Karpas-422 (cell line): ENCODE measurements around the gene ARPP21. TPM values are rescaled to one million over a fixed set of nuclear protein-coding genes. Genes with fewer than 3 reads are reported as not detected.
A peak's percentile ranks its signal among the peaks of the same experiment; 100 is the strongest.

Experiments used
- DNase-seq: peaks from one replicate; pipeline ENCODE4 v3.0.0-alpha.2; 2015
- H2AFZ ChIP-seq: fragments of 200-600 bp; sonication (generic); 2 replicates; pipeline ENCODE4 v1.6.1; 2014; ENCODE audit warnings: antibody characterized with exemption, low read length, mixed read lengths
- H3K27ac ChIP-seq: fragments of 200-600 bp; sonication (generic); 2 replicates; pipeline ENCODE4 v1.5.1; 2014; ENCODE audit warnings: mild to moderate bottlenecking, low read length, moderate library complexity
- H3K27me3 ChIP-seq: fragments of 200-600 bp; sonication (generic); 2 replicates; pipeline ENCODE4 v1.6.1; 2014; ENCODE audit warnings: low read length, mixed read lengths
- H3K36me3 ChIP-seq: fragments of 200-600 bp; sonication (generic); 2 replicates; pipeline ENCODE4 v1.6.1; 2014; ENCODE audit warnings: low read length, mixed read lengths; ENCODE audit not compliant: insufficient read depth
- H3K4me1 ChIP-seq: fragments of 200-600 bp; sonication (generic); 2 replicates; pipeline ENCODE4 v1.6.1; 2014; ENCODE audit warnings: mild to moderate bottlenecking, low read length, mixed read lengths
- H3K4me2 ChIP-seq: fragments of 200-600 bp; sonication (generic); 2 replicates; pipeline ENCODE4 v1.6.1; 2014; ENCODE audit warnings: low read length, low read depth, mild to moderate bottlenecking; ENCODE audit not compliant: poor library complexity, severe bottlenecking
- H3K4me3 ChIP-seq: fragments of 200-600 bp; sonication (generic); 2 replicates; pipeline ENCODE4 v1.5.1; 2014; ENCODE audit warnings: mild to moderate bottlenecking, antibody characterized with exemption, low read length, mixed read lengths
- H3K79me2 ChIP-seq: fragments of 200-600 bp; sonication (generic); 2 replicates; pipeline ENCODE4 v1.6.1; 2014; ENCODE audit warnings: mild to moderate bottlenecking, low read length, mixed read lengths
- H3K9ac ChIP-seq: fragments of 200-600 bp; sonication (generic); 2 replicates; pipeline ENCODE4 v1.6.0; 2014; ENCODE audit warnings: low read length
- H3K9me2 ChIP-seq: fragments of 200-600 bp; sonication (generic), shearing (Covaris generic); replicated peaks from 2 replicates; pipeline ENCODE4 v1.6.0; 2014; ENCODE audit warnings: mild to moderate bottlenecking, low read length, moderate library complexity; ENCODE audit not compliant: insufficient read depth
- H3K9me3 ChIP-seq: fragments of 300-700, 200-600 bp; sonication (generic); 2 replicates; pipeline ENCODE4 v1.6.1; 2014; ENCODE audit warnings: low read length, mixed read lengths
- H4K20me1 ChIP-seq: fragments of 200-600 bp; sonication (generic); 2 replicates; pipeline ENCODE4 v1.6.1; 2014; ENCODE audit warnings: mild to moderate bottlenecking, antibody characterized with exemption, low read length, low read depth; ENCODE audit not compliant: insufficient read depth
- total RNA-seq: library from RNA; depleted of rRNA; stranded (reverse); fragments of >200 nt; shearing (Covaris generic); gene quantifications from 2 replicates; pipeline ENCODE4 v1.2.3, GENCODE V29; 2014; ENCODE audit warnings: low replicate concordance

ARPP21 gene
- total RNA-seq, 1 experiment from 2014 or later = not detected

- Histone ChIP-seq H2AFZ (no peak overlapping the region), H3K36me3 (no peaks in the 10 kb centered on the region), H4K20me1 (no peaks in the 10 kb centered on the region), H3K79me2 (no peaks in the 10 kb centered on the region), H3K27me3 (no peaks in the 10 kb centered on the region), H3K27ac (no peak overlapping the region), H3K4me2 (no peak overlapping the region), H3K9me2 (no peaks in the 10 kb centered on the region), H3K4me1 (peaks cover 18% of the 10 kb centered on the region), H3K9me3 (no peaks in the 10 kb centered on the region), H3K4me3 (no peak overlapping the region), H3K9ac (no peak overlapping the region)
- DNase-seq = no peak
These were observed 98.8 kb downstream of the ARPP21 start for GRCh38 chr3:35737934-35738706.

GRCh38 chr3:35739181-35739809, 100.0 kb downstream of the ARPP21 start:
- Histone ChIP-seq H3K36me3 (no peaks in the 10 kb centered on the region), H4K20me1 (no peaks in the 10 kb centered on the region), H3K9ac (no peak overlapping the region), H3K4me3 (no peak overlapping the region), H3K4me2 (no peak overlapping the region), H3K27ac (no peak overlapping the region), H2AFZ (no peak overlapping the region), H3K9me3 (no peaks in the 10 kb centered on the region), H3K9me2 (no peaks in the 10 kb centered on the region), H3K27me3 (no peaks in the 10 kb centered on the region), H3K79me2 (no peaks in the 10 kb centered on the region), H3K4me1 (peaks cover 18% of the 10 kb centered on the region)
- no peak for DNase-seq

- no peaks in the 10 kb centered on the region for H3K79me2 ChIP-seq
- no peaks in the 10 kb centered on the region for H3K36me3 ChIP-seq
- H3K9me2 ChIP-seq = no peaks in the 10 kb centered on the region
- no peaks in the 10 kb centered on the region for H3K27me3 ChIP-seq
- H3K4me2 ChIP-seq = no peak overlapping the region
- peaks cover 18% of the 10 kb centered on the region for H3K4me1 ChIP-seq
- DNase-seq = peak; percentile 54
- H3K9ac ChIP-seq = no peak overlapping the region
- no peaks in the 10 kb centered on the region for H4K20me1 ChIP-seq
- no peak overlapping the region for H3K27ac ChIP-seq
- no peak overlapping the region for H3K4me3 ChIP-seq
- H2AFZ ChIP-seq = no peak overlapping the region
- H3K9me3 ChIP-seq = no peaks in the 10 kb centered on the region
These were observed 100.7 kb downstream of the ARPP21 start for GRCh38 chr3:35739964-35740527.

- Histone ChIP-seq H3K9me2 (no peaks in the 10 kb centered on the region), H3K4me3 (no peak overlapping the region), H4K20me1 (no peaks in the 10 kb centered on the region), H3K9ac (no peak overlapping the region), H2AFZ (no peak overlapping the region), H3K27ac (no peak overlapping the region), H3K4me1 (peaks cover 18% of the 10 kb centered on the region), H3K79me2 (no peaks in the 10 kb centered on the region), H3K36me3 (no peaks in the 10 kb centered on the region), H3K4me2 (no peak overlapping the region), H3K27me3 (no peaks in the 10 kb centered on the region), H3K9me3 (no peaks in the 10 kb centered on the region)
- DNase-seq = no peak
These were observed 103.9 kb downstream of the ARPP21 start for GRCh38 chr3:35743218-35743617.

GRCh38 chr3:35744419-35744818, 105.1 kb downstream of the ARPP21 start:
- H3K4me3 ChIP-seq = no peak overlapping the region
- no peaks in the 10 kb centered on the region for H3K79me2 ChIP-seq
- no peak overlapping the region for H3K27ac ChIP-seq
- H3K9ac ChIP-seq = no peak overlapping the region
- no peaks in the 10 kb centered on the region for H3K27me3 ChIP-seq
- H3K4me2 ChIP-seq = no peak overlapping the region
- peaks cover 9% of the 10 kb centered on the region for H3K4me1 ChIP-seq
- no peak for DNase-seq
- no peaks in the 10 kb centered on the region for H3K9me2 ChIP-seq
- H4K20me1 ChIP-seq = no peaks in the 10 kb centered on the region
- H2AFZ ChIP-seq = no peak overlapping the region
- H3K36me3 ChIP-seq = no peaks in the 10 kb centered on the region
- H3K9me3 ChIP-seq = no peaks in the 10 kb centered on the region

- H3K9me2 ChIP-seq = no peaks in the 10 kb centered on the region
- no peaks in the 10 kb centered on the region for H4K20me1 ChIP-seq
- no peak overlapping the region for H3K9ac ChIP-seq
- no peaks in the 10 kb centered on the region; the same call in 1 of the 2 replicates for H3K4me1 ChIP-seq
- H3K9me3 ChIP-seq = no peaks in the 10 kb centered on the region
- H3K36me3 ChIP-seq = no peaks in the 10 kb centered on the region
- no peak overlapping the region for H3K27ac ChIP-seq
- H3K4me3 ChIP-seq = no peak overlapping the region
- H2AFZ ChIP-seq = no peak overlapping the region
- no peak for DNase-seq
- no peaks in the 10 kb centered on the region for H3K79me2 ChIP-seq
- no peaks in the 10 kb centered on the region for H3K27me3 ChIP-seq
- no peak overlapping the region for H3K4me2 ChIP-seq
These were observed 106.0 kb downstream of the ARPP21 start for GRCh38 chr3:35745351-35745750.

GRCh38 chr3:35745802-35746484, 106.6 kb downstream of the ARPP21 start:
- DNase-seq = no peak
- Histone ChIP-seq H3K79me2 (no peaks in the 10 kb centered on the region), H3K27ac (no peak overlapping the region), H3K36me3 (no peaks in the 10 kb centered on the region), H2AFZ (no peak overlapping the region), H3K9ac (no peak overlapping the region), H3K9me3 (no peaks in the 10 kb centered on the region), H3K4me1 (no peaks in the 10 kb centered on the region), H3K9me2 (no peaks in the 10 kb centered on the region), H3K4me2 (no peak overlapping the region), H4K20me1 (no peaks in the 10 kb centered on the region), H3K27me3 (no peaks in the 10 kb centered on the region), H3K4me3 (no peak overlapping the region)

- DNase-seq = no peak
- Histone ChIP-seq H3K79me2 (no peaks in the 10 kb centered on the region), H3K4me2 (no peak overlapping the region)
These were observed 107.2 kb downstream of the ARPP21 start for GRCh38 chr3:35746492-35746891.

More at GRCh38 chr3:35746492-35746891, 107.2 kb downstream of the ARPP21 start:
- no peaks in the 10 kb centered on the region for H3K36me3 ChIP-seq
- H2AFZ ChIP-seq = no peak overlapping the region
- H3K9me2 ChIP-seq = no peaks in the 10 kb centered on the region
- no peaks in the 10 kb centered on the region for H3K27me3 ChIP-seq
- no peaks in the 10 kb centered on the region for H3K4me1 ChIP-seq
- no peaks in the 10 kb centered on the region for H4K20me1 ChIP-seq
- H3K27ac ChIP-seq = no peak overlapping the region
- H3K9ac ChIP-seq = no peak overlapping the region
- H3K9me3 ChIP-seq = no peaks in the 10 kb centered on the region
- H3K4me3 ChIP-seq = no peak overlapping the region
